HK-2 (cell line): ENCODE measurements around the gene C6orf132.
A peak's percentile ranks its signal among the peaks of the same experiment; 100 is the strongest.

Experiments used
- DNase-seq: peaks from one replicate; pipeline ENCODE4 v3.0.0-alpha.2; 2018; ENCODE audit not compliant: unreplicated experiment

C6orf132 gene

GRCh38 chr6:42135161-42135560 is 7.3 kb downstream of the C6orf132 start:
- DNase-seq = no peak

GRCh38 chr6:42133926-42134325 is 8.5 kb downstream of the C6orf132 start:
- DNase-seq = no peak

- peak; percentile 42 for DNase-seq
These were observed 10.9 kb downstream of the C6orf132 start for GRCh38 chr6:42131531-42131930.

GRCh38 chr6:42129360-42129676 is 13.1 kb downstream of the C6orf132 start:
- DNase-seq = no peak

- no peak for DNase-seq
These were observed 13.7 kb downstream of the C6orf132 start for GRCh38 chr6:42128460-42129359.

- DNase-seq = no peak
These were observed 16.8 kb downstream of the C6orf132 start for GRCh38 chr6:42125663-42126062.

GRCh38 chr6:42125231-42125630 is 17.2 kb downstream of the C6orf132 start:
- DNase-seq = no peak

GRCh38 chr6:42124223-42124836 is 18.1 kb downstream of the C6orf132 start:
- no peak for DNase-seq

- no peak for DNase-seq
These were observed 18.9 kb downstream of the C6orf132 start for GRCh38 chr6:42123379-42124103.

- DNase-seq = peak; percentile 77
These were observed 21.2 kb downstream of the C6orf132 start for GRCh38 chr6:42120895-42121865.

- peak; percentile 53 for DNase-seq
These were observed 24.0 kb downstream of the C6orf132 start for GRCh38 chr6:42118162-42119001.

- no peak for DNase-seq
These were observed 24.6 kb downstream of the C6orf132 start for GRCh38 chr6:42117843-42118161.

GRCh38 chr6:42113936-42114636 is 28.3 kb downstream of the C6orf132 start:
- DNase-seq = no peak

GRCh38 chr6:42112351-42112750 is 30.1 kb downstream of the C6orf132 start:
- DNase-seq = no peak

- DNase-seq = no peak
These were observed 31.7 kb downstream of the C6orf132 start for GRCh38 chr6:42110683-42111082.

- no peak for DNase-seq
These were observed 34.3 kb downstream of the C6orf132 start for GRCh38 chr6:42108071-42108470.

GRCh38 chr6:42106112-42107023 is 36.1 kb downstream of the C6orf132 start:
- no peak for DNase-seq

- DNase-seq = no peak
These were observed 36.7 kb downstream of the C6orf132 start for GRCh38 chr6:42105709-42106108.

- no peak for DNase-seq
These were observed 37.2 kb downstream of the C6orf132 start for GRCh38 chr6:42105156-42105648.
